H1 (cell line): Measurements from ENCODE around the gene ZNF654. TPM values are rescaled to one million over a fixed set of nuclear protein-coding genes. Genes with fewer than 3 reads are reported as not detected.

Source experiments
- CTCF ChIA-PET: fragments of 300-600 bp; sonication (Branson Sonifier 250); formaldehyde crosslinking; loops from one replicate; lab custom pipeline; 2021; ENCODE audit not compliant: partially characterized antibody; lab: Charles Lee
- POLR2A ChIA-PET: fragments of 300-600 bp; sonication (Branson Sonifier 250); formaldehyde crosslinking; loops from one replicate; lab custom pipeline; 2021; ENCODE audit warnings: inconsistent platforms; ENCODE audit not compliant: partially characterized antibody; lab: Charles Lee
- DNase-seq, 2 experiments: peaks; one replicate each; pipeline versions ENCODE4 v3.0.0 to v3.0.0-alpha.2; 2010 to 2022; ENCODE audit warnings: low spot score in 2 of 2, low read depth in 1 of 2, mixed read lengths in 1 of 2
- FAIRE-seq: peaks from 2 replicates; lab custom pipeline; 2011; peaks lifted over from hg19 to GRCh38; lab: Jason Lieb, UNC
- H2AFZ ChIP-seq: 2 replicates; pipeline ENCODE4 v1.8.1; 2012; ENCODE audit warnings: low read length, inconsistent platforms
- H2AK5ac ChIP-seq: 2 replicates; pipeline ENCODE4 v1.6.1; 2013; ENCODE audit warnings: low read depth, low read length
- H2BK120ac ChIP-seq: replicated peaks from 2 replicates; pipeline ENCODE3; 2013; ENCODE audit warnings: low read depth, low read length, inconsistent platforms
- H2BK12ac ChIP-seq: 2 replicates; pipeline ENCODE4 v1.6.1; 2013; ENCODE audit warnings: low read depth, low read length
- H2BK15ac ChIP-seq: 2 replicates; pipeline ENCODE4 v1.6.1; 2013; ENCODE audit warnings: low read length
- H2BK20ac ChIP-seq: 2 replicates; pipeline ENCODE4 v1.6.1; 2013; ENCODE audit warnings: low read length
- H2BK5ac ChIP-seq: 2 replicates; pipeline ENCODE4 v1.6.1; 2013; ENCODE audit warnings: low read depth, low read length
- H3K14ac ChIP-seq: 2 replicates; pipeline ENCODE4 v1.6.1; 2013; ENCODE audit warnings: inconsistent platforms; ENCODE audit not compliant: insufficient read length
- H3K18ac ChIP-seq: 2 replicates; pipeline ENCODE4 v1.6.1; 2013; ENCODE audit warnings: low read length; ENCODE audit errors: extremely low read depth
- H3K23ac ChIP-seq: 2 replicates; pipeline ENCODE4 v1.6.1; 2013; ENCODE audit warnings: inconsistent platforms; ENCODE audit not compliant: insufficient read length
- H3K23me2 ChIP-seq: 2 replicates; pipeline ENCODE4 v1.6.1; 2013; ENCODE audit warnings: low read depth, low read length
- H3K27ac ChIP-seq: 2 replicates; pipeline ENCODE4 v1.6.1; 2011; ENCODE audit warnings: low read depth, low read length, inconsistent platforms
- H3K27me3 ChIP-seq, 4 experiments: replicated peaks in 1 of 4; 1 replicate in 1 of 4; 2 replicates in 3 of 4; pipeline versions ENCODE4 v1.6.1 to v1.8.1; 2011 to 2013; ENCODE audit warnings: low read length in 3 of 4, mild to moderate bottlenecking in 3 of 4, inconsistent platforms in 2 of 4, mixed read lengths in 2 of 4, moderate library complexity in 1 of 4; ENCODE audit not compliant: control insufficient read depth in 3 of 4, insufficient read depth in 3 of 4; ENCODE audit errors: extremely low read depth in 1 of 4
- H3K36me3 ChIP-seq, 4 experiments: 2 replicates each; pipeline versions ENCODE4 v1.6.1 to v1.8.1; 2011 to 2013; ENCODE audit warnings: mild to moderate bottlenecking in 4 of 4, low read length in 3 of 4, moderate library complexity in 2 of 4, control low read depth in 1 of 4, inconsistent platforms in 1 of 4; ENCODE audit not compliant: insufficient read depth in 4 of 4, control insufficient read depth in 2 of 4
- H3K4ac ChIP-seq: replicated peaks from 2 replicates; pipeline ENCODE3; 2013; ENCODE audit warnings: low read length, low read depth, mixed read lengths, inconsistent platforms; ENCODE audit not compliant: insufficient read length
- H3K4me1 ChIP-seq, 4 experiments: replicated peaks in 1 of 4; 1 replicate in 1 of 4; 2 replicates in 3 of 4; pipeline versions ENCODE4 v1.6.1 to v1.8.1; 2011 to 2013; ENCODE audit warnings: low read length in 3 of 4, inconsistent platforms in 2 of 4, mixed read lengths in 1 of 4; ENCODE audit not compliant: insufficient read depth in 4 of 4, control insufficient read depth in 3 of 4
- H3K4me2 ChIP-seq, 2 experiments: 2 replicates each; pipeline versions ENCODE4 v1.6.1 to v1.8.1; 2011 to 2013; ENCODE audit warnings: low read depth in 2 of 2, low read length in 2 of 2, control low read depth in 1 of 2, inconsistent platforms in 1 of 2, mild to moderate bottlenecking in 1 of 2; ENCODE audit not compliant: insufficient read depth in 1 of 2
- H3K4me3 ChIP-seq, 4 experiments: fragments of 200-600, 300-600 bp in 1 of 4; sonication (generic), shearing (Covaris generic), sonication (Bioruptor Twin) in 1 of 4; 2 replicates each; pipeline versions ENCODE4 v1.5.1 to v1.8.1; 2011 to 2016; ENCODE audit warnings: low read length in 4 of 4, low read depth in 3 of 4, control low read depth in 2 of 4, inconsistent platforms in 2 of 4, mild to moderate bottlenecking in 2 of 4, mixed read lengths in 1 of 4, moderate library complexity in 1 of 4; ENCODE audit not compliant: insufficient read depth in 2 of 4; ENCODE audit errors: extremely low read depth in 1 of 4
- H3K56ac ChIP-seq: replicated peaks from 2 replicates; pipeline ENCODE3; 2013; ENCODE audit warnings: low read depth, mild to moderate bottlenecking, mixed read lengths, low read length, inconsistent platforms; ENCODE audit not compliant: insufficient read length
- H3K79me1 ChIP-seq: 2 replicates; pipeline ENCODE4 v1.6.1; 2013; ENCODE audit warnings: low read depth, low read length, control low read depth
- H3K79me2 ChIP-seq, 2 experiments: 2 replicates each; pipeline versions ENCODE4 v1.6.1 to v1.8.1; 2012 to 2013; ENCODE audit warnings: low read length in 2 of 2, mild to moderate bottlenecking in 2 of 2, inconsistent platforms in 1 of 2; ENCODE audit not compliant: insufficient read depth in 2 of 2, control insufficient read depth in 1 of 2
- H3K9ac ChIP-seq, 4 experiments: replicated peaks in 1 of 4; 1 replicate in 1 of 4; 2 replicates in 3 of 4; pipeline versions ENCODE4 v1.6.1 to v1.8.1; 2011 to 2013; ENCODE audit warnings: low read depth in 3 of 4, low read length in 3 of 4, control low read depth in 2 of 4, mild to moderate bottlenecking in 2 of 4, moderate library complexity in 2 of 4, inconsistent platforms in 1 of 4; ENCODE audit errors: extremely low read depth in 1 of 4
- H3K9me3 ChIP-seq, 2 experiments: 2 replicates each; pipeline versions ENCODE4 v1.6.1 to v1.8.1; 2012 to 2013; ENCODE audit warnings: mild to moderate bottlenecking in 2 of 2, moderate library complexity in 2 of 2, control low read depth in 1 of 2, inconsistent platforms in 1 of 2, low read depth in 1 of 2, low read length in 1 of 2, mixed read lengths in 1 of 2; ENCODE audit not compliant: insufficient read depth in 2 of 2
- H4K20me1 ChIP-seq, 2 experiments: replicated peaks in 1 of 2; 2 replicates each; pipeline versions ENCODE3 to v1.8.1; 2011 to 2013; ENCODE audit warnings: inconsistent platforms in 2 of 2, low read length in 2 of 2, mild to moderate bottlenecking in 1 of 2; ENCODE audit not compliant: insufficient read depth in 2 of 2, control insufficient read depth in 1 of 2
- H4K5ac ChIP-seq: 2 replicates; pipeline ENCODE4 v1.6.1; 2013; ENCODE audit warnings: low read length, low read depth, mixed read lengths, inconsistent platforms; ENCODE audit not compliant: insufficient read length
- H4K8ac ChIP-seq: 2 replicates; pipeline ENCODE4 v1.8.0; 2013; ENCODE audit warnings: mild to moderate bottlenecking, moderate library complexity, low read length, inconsistent platforms; ENCODE audit not compliant: insufficient read depth; ENCODE audit errors: extremely low read depth
- H4K91ac ChIP-seq: replicated peaks from 2 replicates; pipeline ENCODE3; 2013; ENCODE audit warnings: low read length, mixed read lengths, inconsistent platforms; ENCODE audit not compliant: insufficient read length
- BCL11A ChIP-seq, 2 experiments: IDR thresholded peaks; one replicate each; pipeline ENCODE4 v1.6.1; 2011; ENCODE audit warnings: low read depth in 2 of 2, low read length in 2 of 2, mild to moderate bottlenecking in 2 of 2
- CBX8 ChIP-seq: fragments of 300-800, 300-1000 bp; sonication (generic); IDR thresholded peaks from 2 replicates; pipeline ENCODE4 v1.7.1; 2016; ENCODE audit warnings: low read depth, low read length, borderline replicate concordance
- CHD1 ChIP-seq: IDR thresholded peaks from 2 replicates; pipeline ENCODE4 v1.6.1; 2012; ENCODE audit warnings: low read depth, low read length, improper control_type of control experiment
- EGR1 ChIP-seq: IDR thresholded peaks from 2 replicates; pipeline ENCODE4 v1.6.1; 2011; ENCODE audit warnings: low read depth, low read length, borderline replicate concordance
- JUND ChIP-seq: IDR thresholded peaks from 2 replicates; pipeline ENCODE4 v1.6.1; 2011; ENCODE audit warnings: mild to moderate bottlenecking, improper control_type of control experiment, low read length
- RAD21 ChIP-seq, 2 experiments: IDR thresholded peaks in 1 of 2; conservative IDR thresholded peaks in 1 of 2; 2 replicates each; pipeline ENCODE4 v1.6.1; 2011; ENCODE audit warnings: low read depth in 2 of 2, low read length in 2 of 2, improper control_type of control experiment in 1 of 2, inconsistent platforms in 1 of 2, mild to moderate bottlenecking in 1 of 2, moderate library complexity in 1 of 2
- SIN3A ChIP-seq, 2 experiments: IDR thresholded peaks in 1 of 2; conservative IDR thresholded peaks in 1 of 2; 2 replicates each; pipeline ENCODE4 v1.6.1; 2011 to 2012; ENCODE audit warnings: low read length in 2 of 2, improper control_type of control experiment in 1 of 2, low read depth in 1 of 2, mild to moderate bottlenecking in 1 of 2
- SP2 ChIP-seq: IDR thresholded peaks from 2 replicates; pipeline ENCODE4 v1.6.1; 2012; ENCODE audit warnings: mild to moderate bottlenecking, low read length, inconsistent platforms
- TCF12 ChIP-seq: IDR thresholded peaks from 2 replicates; pipeline ENCODE4 v1.6.1; 2011; ENCODE audit warnings: low read depth, mild to moderate bottlenecking, low read length
- TEAD4 ChIP-seq: IDR thresholded peaks from 2 replicates; pipeline ENCODE4 v1.6.1; 2012; ENCODE audit warnings: low read depth, low read length, inconsistent platforms, mixed read lengths
- WGBS, 2 experiments: shearing (Covaris generic) in 1 of 2; methylation state at CpG; one replicate each; pipeline versions ENCODE4 v1.1.6 to v1.1.7; 2013 to 2015; ENCODE audit warnings: low lambda C conversion rate in 2 of 2, mixed read lengths in 2 of 2, inconsistent platforms in 1 of 2, low coverage in 1 of 2, missing lambda C conversion rate in 1 of 2; ENCODE audit not compliant: insufficient replicate concordance in 2 of 2, insufficient coverage in 1 of 2, insufficient read length in 1 of 2; ENCODE audit errors: extremely low coverage in 1 of 2, missing lambda C conversion rate in 1 of 2; 5-methylcytosine and 5-hydroxymethylcytosine counted together
- polyA plus RNA-seq, 7 experiments: library from polyadenylated mRNA; depleted of rRNA in 3 of 7; stranded (reverse) in 5 of 7; unstranded in 2 of 7; fragments of >200 nt in 5 of 7; fragments of 200-250 nt in 2 of 7; gene quantifications; 1 replicate in 5 of 7; 2 replicates in 1 of 7; 4 replicates in 1 of 7; pipeline versions ENCODE4 v1.2.1 to v1.2.3, GENCODE V29; 2011 to 2013; ENCODE audit warnings: missing spikeins in 2 of 7, mixed read lengths in 2 of 7
- total RNA-seq: library from RNA; stranded (reverse); fragmentation: NEBNext Ultra II Directional; extraction: Animal tissue kit (Norgen Biotek cat#: 25700); gene quantifications from 2 replicates; pipeline ENCODE4 v1.2.1, GENCODE V29; 2021

ZNF654 gene
- total and polyA plus RNA-seq, 2 of the 8 experiments (the other 6 are each of a cell fraction or from before 2014, with no cell fraction given) = 0.47 to 5.3 TPM

DNA sequence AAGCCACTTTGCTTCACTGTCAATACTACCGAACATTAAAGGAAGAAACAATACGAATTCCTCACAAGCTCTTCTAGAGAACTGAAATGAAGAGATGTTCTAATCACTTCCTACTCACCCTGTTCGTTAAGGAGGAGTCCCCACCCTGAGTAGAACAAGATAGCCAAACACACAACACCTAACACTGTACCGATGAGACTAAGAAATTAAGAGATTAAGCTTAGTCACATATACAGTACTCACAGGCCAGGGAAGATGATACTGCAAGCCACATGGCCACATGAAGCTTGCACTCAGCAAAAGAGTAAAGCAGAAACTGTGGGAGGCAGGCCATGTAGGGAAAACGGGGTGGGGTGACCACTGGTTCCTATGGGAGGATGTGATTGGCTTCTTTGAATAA is 48.2 kb upstream of the ZNF654 start:
- no peak overlapping the region for H2AK5ac ChIP-seq
- H3K14ac ChIP-seq = no peak overlapping the region
- H3K79me1 ChIP-seq = no peaks in the 10 kb centered on the region
- H4K20me1 ChIP-seq = no peaks in the 10 kb centered on the region
- H3K23me2 ChIP-seq = no peaks in the 10 kb centered on the region
- H2BK15ac ChIP-seq = no peak overlapping the region
- DNase-seq (no peak), FAIRE-seq (no peak)
- no peak overlapping the region; the same call in 1 of the 2 replicates for H3K18ac ChIP-seq
- no peak overlapping the region for H3K9ac ChIP-seq
- no peaks in the 10 kb centered on the region for H3K36me3 ChIP-seq
- no peak overlapping the region for H3K56ac ChIP-seq
- no peak overlapping the region for H3K23ac ChIP-seq
- H4K91ac ChIP-seq = no peak overlapping the region
- H3K27ac ChIP-seq = no peak overlapping the region
- no peak overlapping the region for H3K4me2 ChIP-seq
- no peak overlapping the region for H2BK5ac ChIP-seq
- H4K5ac ChIP-seq = no peak overlapping the region
- H3K4ac ChIP-seq = no peak overlapping the region
- H2BK20ac ChIP-seq = no peak overlapping the region
- WGBS, 2 experiments = 90% methylated on average over 5 of the region's 5 CpGs; no CpG with 5 or more reads in 1 of the 2 experiments
- 0 out of 2 replicates have a peak overlapping the region, but pooled peaks have one; percentile 18 for H2AFZ ChIP-seq
- H3K4me1 ChIP-seq = no peaks in the 10 kb centered on the region
- H2BK12ac ChIP-seq = no peak overlapping the region
- H4K8ac ChIP-seq = no peak overlapping the region
- no peak overlapping the region for H3K4me3 ChIP-seq
- peaks cover 0 to 6% of the 10 kb centered on the region in 2 experiments; a peak in 1 of 4 replicates for H3K9me3 ChIP-seq
- ChIA-PET CTCF (interaction anchor here (1.0 to 1.4 kb wide), 3 partner anchors 103 to 713 kb away, joined by 3 to 5 read pairs (median 4); no protein-coding TSS in a partner anchor), POLR2A (no interaction called here)
- H3K79me2 ChIP-seq = no peaks in the 10 kb centered on the region
- H3K27me3 ChIP-seq = no peaks in the 10 kb centered on the region
- no peak overlapping the region for H2BK120ac ChIP-seq
- no peak for TF ChIP-seq SP2
- TF ChIP-seq EGR1 = no peak
- TF ChIP-seq BCL11A (IDR thresholded peaks at IDR 0.05; ENCODE audit: low read depth in 2 of 2, low read length in 2 of 2) = no peak
- TF ChIP-seq JUND = no peak
- no peak for TF ChIP-seq TEAD4
- no peak for TF ChIP-seq SIN3A (conservative IDR thresholded peaks at IDR 0.05 in 1 of 2, IDR thresholded peaks at IDR 0.05 in 1 of 2; ENCODE audit: low read depth in 1 of 2, low read length in 2 of 2)
- no peak for TF ChIP-seq TCF12
- TF ChIP-seq CBX8 = no peak
- TF ChIP-seq RAD21 (IDR thresholded peaks at IDR 0.05 in 1 of 2, conservative IDR thresholded peaks at IDR 0.05 in 1 of 2; ENCODE audit: low read depth in 2 of 2, low read length in 2 of 2) = no peak
- TF ChIP-seq CHD1 = no peak
